Stimulated activated CD8-positive, alpha-beta memory T cell treated with anti-CD3 and anti-CD28 coated beads, Interleukin-4, amount 100 ng/mL, for 24 hours (primary cell): ENCODE results near the gene AMTN.
"Not testable (repeated sequence)": the region's sequence is repeated elsewhere in the genome, so short reads cannot be mapped to it uniquely, and the experiment has no call there.

Experiments used
- DNase-seq: peaks from one replicate; pipeline ENCODE4 v3.0.0-alpha.2; 2020; ENCODE audit warnings: low read depth

Gene AMTN

GRCh38 chr4:70518269-70518668 is at the start of gene AMTN:
Gene AMTN (plus strand): TSS chr4:70518569. CDS start chr4:70518778, 209 bp downstream.
- no peak for DNase-seq

GRCh38 chr4:70471897-70472296 is 46.5 kb upstream of the AMTN start, which contains the start of gene MUC7:
Gene MUC7 (plus strand): TSS chr4:70472197. CDS start chr4:70474022, 1,825 bp downstream.
- DNase-seq = no peak

- DNase-seq = no peak
These were observed 44.7 kb upstream of the AMTN start for GRCh38 chr4:70473679-70474078.

- DNase-seq = no peak
These were observed 29.6 kb upstream of the AMTN start for GRCh38 chr4:70488748-70489147.

DNA sequence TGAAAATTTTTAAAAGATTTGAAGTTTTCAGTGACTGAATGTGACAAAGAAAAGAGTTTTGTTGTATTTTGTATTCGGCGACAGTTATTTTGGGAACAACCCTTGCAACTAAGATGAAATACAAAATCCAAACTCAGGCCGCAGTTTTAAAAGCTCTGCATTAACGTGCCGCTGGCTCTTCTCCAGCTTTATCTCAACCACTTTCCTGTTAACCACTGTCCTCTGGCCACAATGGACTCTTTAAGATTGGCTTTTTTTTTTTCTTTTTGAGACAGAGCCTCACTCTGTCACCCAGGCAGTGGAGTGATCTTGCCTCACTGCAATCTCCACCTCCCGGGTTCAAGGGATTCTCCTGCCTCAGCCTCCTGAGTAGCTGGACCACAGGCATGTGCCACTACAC is 22.1 kb upstream of the AMTN start:
- no peak for DNase-seq

DNA sequence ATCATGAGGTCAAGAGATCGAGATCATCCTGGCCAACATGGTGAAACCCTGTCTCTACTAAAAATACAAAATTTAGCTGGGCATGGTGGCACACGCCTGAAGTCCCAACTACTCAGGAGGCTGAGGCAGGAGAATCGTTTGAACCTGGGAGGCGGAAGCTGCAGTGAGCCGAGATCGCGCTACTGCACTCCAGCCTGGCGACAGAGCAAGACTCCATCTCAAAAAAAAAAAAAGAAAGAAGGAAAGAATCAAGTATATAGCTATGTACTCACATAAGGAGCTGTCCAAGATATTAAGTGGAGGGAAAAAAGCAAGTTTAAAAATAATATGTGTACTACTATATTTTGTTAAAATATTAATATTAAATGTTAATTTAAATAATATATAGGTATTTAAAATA is 16.5 kb upstream of the AMTN start:
- not testable (repeated sequence) for DNase-seq

DNA sequence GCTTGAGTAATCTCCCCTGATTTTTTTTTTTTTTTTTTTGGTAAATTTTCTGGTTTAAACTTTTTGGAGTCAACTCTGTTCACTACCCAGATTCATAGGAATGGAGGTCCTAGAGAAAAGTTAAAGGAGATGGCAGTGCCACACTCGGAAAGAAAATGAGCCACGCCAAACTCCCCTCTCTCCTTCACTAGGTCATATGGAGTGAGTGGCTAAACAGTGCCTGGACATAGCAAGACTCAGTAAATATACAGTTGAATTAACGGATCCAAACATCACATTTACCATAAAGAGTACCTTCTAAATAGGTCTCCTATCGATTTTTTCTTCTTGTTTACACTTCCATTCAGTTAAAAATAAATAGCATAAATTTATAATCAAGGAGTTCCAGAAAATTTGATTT is 13.6 kb upstream of the AMTN start:
- DNase-seq = no peak

GRCh38 chr4:70505151-70505748 is 13.1 kb upstream of the AMTN start:
- peak; percentile 21 for DNase-seq

- DNase-seq = no peak
These were observed 9.6 kb upstream of the AMTN start for GRCh38 chr4:70508801-70509200.

GRCh38 chr4:70511365-70511764 is 7.0 kb upstream of the AMTN start:
- DNase-seq = no peak

- no peak for DNase-seq
These were observed 2.8 kb upstream of the AMTN start for GRCh38 chr4:70515367-70516250.

DNA sequence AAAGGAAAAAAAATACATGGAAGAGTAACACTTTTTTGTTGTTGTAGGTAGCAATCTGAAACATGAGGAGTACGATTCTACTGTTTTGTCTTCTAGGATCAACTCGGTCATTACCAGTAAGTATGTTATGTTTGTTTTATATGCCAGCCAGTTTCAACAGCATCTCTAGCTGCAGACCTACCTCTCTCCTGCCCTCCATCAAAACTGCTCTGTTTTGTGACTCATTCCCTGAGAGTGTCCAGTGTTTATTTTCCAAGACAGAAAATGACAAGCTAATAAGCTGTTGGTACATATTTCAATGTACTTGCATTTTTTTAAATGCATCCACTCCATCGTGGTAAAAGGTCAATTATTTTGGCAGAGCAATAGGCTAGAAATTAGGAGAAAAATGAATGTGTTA is 347 bp downstream of the AMTN start:
- no peak for DNase-seq

DNA sequence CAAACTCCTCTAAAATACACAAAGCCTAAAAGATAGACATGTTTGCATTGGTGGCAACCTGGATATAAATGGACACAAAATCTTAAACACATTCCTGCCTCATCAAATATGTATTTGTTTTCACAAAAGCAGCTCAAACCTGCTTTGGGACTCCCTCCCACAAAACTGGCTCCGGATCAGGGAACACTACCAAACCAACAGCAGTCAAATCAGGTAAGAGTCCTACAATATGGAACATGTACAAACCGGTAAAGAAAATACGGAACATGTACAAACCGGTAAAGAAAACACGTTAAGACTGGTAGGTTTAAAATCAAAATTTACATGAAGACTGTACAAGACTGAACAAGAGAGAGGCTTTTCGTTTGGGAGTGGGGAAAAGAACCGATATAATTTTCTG is 4.3 kb downstream of the AMTN start:
- DNase-seq = no peak

DNA sequence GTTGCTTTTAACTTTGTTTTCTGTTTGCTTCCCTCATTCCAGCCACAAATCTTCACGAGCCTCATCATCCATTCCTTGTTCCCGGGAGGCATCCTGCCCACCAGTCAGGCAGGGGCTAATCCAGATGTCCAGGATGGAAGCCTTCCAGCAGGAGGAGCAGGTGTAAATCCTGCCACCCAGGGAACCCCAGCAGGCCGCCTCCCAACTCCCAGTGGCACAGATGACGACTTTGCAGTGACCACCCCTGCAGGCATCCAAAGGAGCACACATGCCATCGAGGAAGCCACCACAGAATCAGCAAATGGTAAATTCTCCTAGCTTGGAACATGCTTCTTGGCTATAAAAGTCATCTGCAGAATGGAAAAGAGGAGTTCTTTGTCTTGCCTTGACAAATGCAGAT is 12.6 kb downstream of the AMTN start:
- DNase-seq = no peak

- DNase-seq = no peak
These were observed 13.6 kb downstream of the AMTN start for GRCh38 chr4:70531981-70532380.

- no peak for DNase-seq
These were observed 14.8 kb downstream of the AMTN start for GRCh38 chr4:70533211-70533610.

DNA sequence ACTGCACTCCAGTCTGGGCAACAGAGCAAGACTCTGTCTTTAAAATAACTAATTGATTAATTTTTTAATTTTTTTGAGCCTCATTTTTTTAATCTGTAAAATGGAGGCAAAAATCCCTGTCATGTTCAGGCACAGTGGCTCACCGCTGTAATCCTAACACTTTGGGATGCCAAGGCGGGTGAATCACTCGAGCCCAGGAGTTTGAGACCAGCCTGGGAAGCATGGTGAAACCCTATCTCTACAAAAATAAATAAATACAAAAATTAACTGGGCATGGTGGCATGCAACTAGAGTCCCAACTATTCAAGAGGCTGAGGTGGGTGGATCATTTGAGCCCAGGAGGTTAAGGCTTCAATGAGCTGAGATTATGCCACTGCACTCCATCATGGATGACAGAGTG is 15.4 kb downstream of the AMTN start:
- no peak for DNase-seq

- not testable (repeated sequence) for DNase-seq
These were observed 16.5 kb downstream of the AMTN start for GRCh38 chr4:70534886-70535285.

- DNase-seq = no peak
These were observed 20.5 kb downstream of the AMTN start for GRCh38 chr4:70538869-70539268.

DNA sequence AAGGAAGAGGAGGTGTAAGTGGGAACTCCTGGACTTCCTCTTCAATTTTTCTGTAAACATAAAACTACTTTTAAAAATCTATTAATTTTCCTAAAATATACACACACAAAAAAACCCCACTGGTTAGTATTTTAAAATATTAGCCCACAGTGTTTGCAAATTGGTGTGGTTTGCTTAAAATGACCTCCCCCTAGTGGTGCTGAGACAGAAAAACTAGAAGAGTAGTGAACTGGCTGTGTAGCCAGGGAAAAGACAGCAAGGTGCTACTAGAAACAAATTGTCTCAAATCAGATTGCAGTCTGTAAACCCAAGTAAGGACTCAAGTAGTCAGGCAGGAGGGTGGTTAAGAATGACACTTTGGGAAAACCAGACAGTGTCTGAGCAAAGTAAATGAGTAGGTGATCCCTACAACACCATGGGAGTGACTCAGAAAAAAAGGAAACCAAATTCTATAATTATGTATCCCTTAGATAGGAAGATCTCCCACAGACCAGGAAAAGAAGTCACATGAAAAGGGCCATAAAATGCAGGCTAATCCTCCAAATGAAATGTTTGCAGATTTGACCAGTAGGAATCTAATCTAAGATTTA is 26.0 kb downstream of the AMTN start:
- DNase-seq = no peak

- no peak for DNase-seq
These were observed 38.5 kb downstream of the AMTN start for GRCh38 chr4:70556856-70557255.

DNA sequence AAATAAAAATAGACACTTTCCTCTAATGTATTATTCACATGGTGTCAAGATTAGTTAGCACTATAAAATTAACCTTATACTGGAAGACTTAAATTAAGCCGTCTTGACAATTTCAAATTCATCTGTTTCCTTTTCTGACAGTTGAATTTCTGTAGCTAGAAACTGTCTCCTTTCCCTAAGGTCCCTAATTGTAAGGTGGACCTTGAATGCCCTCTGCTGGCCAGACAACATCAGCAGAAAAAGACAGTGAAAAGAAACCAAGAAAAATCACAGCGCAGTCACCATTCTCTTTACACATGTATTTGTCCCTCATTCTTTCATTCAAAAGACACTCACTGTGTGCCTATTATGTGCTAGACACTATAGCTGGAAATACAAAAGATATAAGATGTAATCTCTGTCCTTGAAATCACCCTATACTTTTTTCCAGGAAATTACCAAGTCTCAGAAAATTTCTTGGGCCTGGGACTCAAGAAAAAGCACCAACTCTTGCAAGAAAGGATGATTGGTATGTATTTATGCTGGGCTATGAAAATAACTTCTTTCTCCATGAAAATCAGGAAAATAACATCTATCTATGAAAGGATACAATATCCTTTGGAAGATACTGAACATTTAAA is 41.0 kb downstream of the AMTN start:
- DNase-seq = peak; percentile 3

DNA sequence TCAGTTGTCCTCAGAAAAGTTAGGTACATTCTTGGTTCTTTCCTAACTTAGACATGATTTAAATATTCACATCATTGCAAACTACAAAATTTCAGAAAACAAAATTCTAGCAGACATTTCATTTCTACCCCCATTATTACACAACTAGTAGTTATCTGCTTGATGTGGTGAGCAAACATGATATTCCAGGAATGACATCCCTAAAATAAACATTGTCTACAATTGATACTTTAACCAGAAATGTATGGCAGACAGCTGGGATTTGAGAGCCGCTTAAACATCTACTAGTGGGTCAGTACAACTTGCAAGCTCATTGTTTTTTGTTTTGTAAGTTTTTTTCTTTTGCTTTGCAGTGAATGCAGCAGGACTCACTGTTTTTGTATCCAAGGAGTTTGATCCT is 41.6 kb downstream of the AMTN start:
- no peak for DNase-seq
